Stomach (tissue), 9 donors: ENCODE data around the gene FEV. TPM values are rescaled to one million over a fixed set of nuclear protein-coding genes. Genes with fewer than 3 reads are reported as not detected.

Experiments
- DNase-seq, 2 donors: peaks; one replicate each; pipeline versions ENCODE4 v3.0.0 to v3.0.0-alpha.2; 2013 to 2019
- H3K27ac ChIP-seq, 5 donors: fragments of 200-600 bp in 4 of 5; sonication (generic) in 4 of 5; one replicate each; pipeline ENCODE4 v1.5.1; 2013 to 2019; ENCODE audit warnings: mild to moderate bottlenecking in 1 of 5, moderate library complexity in 1 of 5
- H3K27me3 ChIP-seq, 3 donors: fragments of 200-600 bp; sonication (generic); one replicate each; pipeline ENCODE4 v1.5.1; 2017 to 2019; ENCODE audit warnings: mixed run types in 1 of 3
- H3K36me3 ChIP-seq, 4 donors: fragments of 200-600 bp; sonication (generic); 1 replicate in 3 of 4; 2 replicates in 1 of 4; pipeline ENCODE4 v1.5.1; 2016 to 2019
- H3K4me1 ChIP-seq, 4 donors: fragments of 200-600 bp; sonication (generic); one replicate each; pipeline ENCODE4 v1.5.1; 2016 to 2019
- H3K4me3 ChIP-seq, 4 donors: fragments of 200-600 bp; sonication (generic) in 3 of 4; one replicate each; pipeline ENCODE4 v1.5.1; 2016 to 2019; ENCODE audit warnings: mild to moderate bottlenecking in 1 of 4
- H3K9me3 ChIP-seq, 4 donors: fragments of 200-600 bp; sonication (generic); one replicate each; pipeline ENCODE4 v1.5.1; 2016 to 2019
- EP300 ChIP-seq: sonication (generic); formaldehyde crosslinking; IDR thresholded peaks from one replicate; pipeline ENCODE4 v1.6.1; 2017; ENCODE audit warnings: antibody characterized with exemption
- POLR2A ChIP-seq, 4 donors: fragments of 450-650 bp; IDR thresholded peaks; one replicate each; pipeline ENCODE4 v1.6.1; 2016; ENCODE audit warnings: antibody characterized with exemption in 4 of 4, control low read depth in 2 of 4, mild to moderate bottlenecking in 1 of 4, moderate library complexity in 1 of 4
- POLR2AphosphoS5 ChIP-seq, 3 donors: sonication (generic); formaldehyde crosslinking; IDR thresholded peaks; one replicate each; pipeline ENCODE4 v1.6.1; 2016; ENCODE audit warnings: antibody characterized with exemption in 3 of 3
- WGBS, 5 donors: extraction: QIAGEN DNeasy Blood & Tissue Kit in 3 of 5; methylation state at CpG; one replicate each; pipeline versions ENCODE4 v1.1.5 to v1.1.7; 2013 to 2018; 5-methylcytosine and 5-hydroxymethylcytosine counted together
- intact Hi-C: fragments of 100-400 bp; cut with DNase I; formaldehyde crosslinking; loops from one replicate; pipeline ENCODE4 v1.15.1; 2023; ENCODE audit warnings: low total_unique reads
- polyA plus RNA-seq, 3 donors: library from polyadenylated mRNA; stranded (reverse); fragments of 200-250 nt; gene quantifications; one replicate each; pipeline ENCODE4 v1.2.3, GENCODE V29; 2013
- total RNA-seq, 5 donors: library from RNA; depleted of rRNA; stranded (reverse); fragments of >200 nt; gene quantifications; one replicate each; pipeline versions ENCODE4 v1.1.0 to v1.2.3, GENCODE V29; 2014 to 2016
- TF ChIP-seq, protein P1 (sequence below), 7 experiments: fragments of 450-650 bp in 4 of 7; fragments of 200-600 bp in 3 of 7; sonication (generic) in 3 of 7; IDR thresholded peaks; one replicate each; pipeline ENCODE4 v1.5.1; 2016 to 2019; ENCODE audit warnings: antibody characterized with exemption in 7 of 7, control low read depth in 2 of 7, mild to moderate bottlenecking in 1 of 7
- donor health status: healthy with polysubstance abuse.
- donor health status: Bipolar disorder and iron deficiency.
- donor health status: healthy.

Gene FEV
- total and polyA plus RNA-seq, 8 donors, result 0.28 to 6.4 (median 1.1) TPM; not detected in 4

DNA sequence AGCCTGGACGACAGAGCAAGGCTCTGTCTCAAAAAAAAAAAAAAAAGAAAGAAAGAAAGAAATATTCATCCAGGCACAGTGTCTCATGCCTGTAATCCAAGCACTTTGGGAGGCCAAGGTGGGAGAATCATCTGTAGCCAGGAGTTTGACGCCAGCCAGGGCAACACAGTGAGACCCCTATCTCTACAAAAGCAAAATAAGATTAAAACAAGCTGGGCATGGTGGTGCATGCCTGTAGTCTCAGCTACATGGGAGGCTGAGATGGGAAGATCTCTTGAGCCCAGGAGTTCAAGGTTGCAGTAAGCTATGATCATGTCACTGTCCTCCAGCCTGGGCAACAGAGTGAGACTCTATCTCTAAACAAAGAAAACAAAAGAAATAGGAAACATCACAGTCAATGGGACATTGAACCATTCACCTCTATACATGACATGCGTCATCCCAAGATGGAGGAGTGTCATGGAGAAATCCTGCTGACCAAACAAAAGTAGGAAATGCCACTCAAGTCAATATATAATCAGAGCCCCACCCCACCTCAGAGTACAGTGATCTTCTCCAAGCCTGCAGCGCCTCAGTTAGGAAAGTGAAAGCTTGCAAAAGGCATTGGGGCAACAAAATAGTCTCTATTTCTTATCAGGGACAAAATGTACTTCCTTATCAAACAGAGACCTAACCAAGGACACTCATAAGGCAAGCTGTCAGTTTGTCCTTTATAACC is 9.8 kb downstream of the FEV start:
- H3K4me1 ChIP-seq, result peaks cover 0 to 8% (median 7%) of the 10 kb centered on the region in 4 donors
- H3K27ac ChIP-seq, result no peak overlapping the region
- TF ChIP-seq POLR2AphosphoS5 (IDR thresholded peaks at IDR 0.05) (no peak), POLR2A (IDR thresholded peaks at IDR 0.05) (no peak), EP300 (no peak)
- TF ChIP-seq, protein P1, sequence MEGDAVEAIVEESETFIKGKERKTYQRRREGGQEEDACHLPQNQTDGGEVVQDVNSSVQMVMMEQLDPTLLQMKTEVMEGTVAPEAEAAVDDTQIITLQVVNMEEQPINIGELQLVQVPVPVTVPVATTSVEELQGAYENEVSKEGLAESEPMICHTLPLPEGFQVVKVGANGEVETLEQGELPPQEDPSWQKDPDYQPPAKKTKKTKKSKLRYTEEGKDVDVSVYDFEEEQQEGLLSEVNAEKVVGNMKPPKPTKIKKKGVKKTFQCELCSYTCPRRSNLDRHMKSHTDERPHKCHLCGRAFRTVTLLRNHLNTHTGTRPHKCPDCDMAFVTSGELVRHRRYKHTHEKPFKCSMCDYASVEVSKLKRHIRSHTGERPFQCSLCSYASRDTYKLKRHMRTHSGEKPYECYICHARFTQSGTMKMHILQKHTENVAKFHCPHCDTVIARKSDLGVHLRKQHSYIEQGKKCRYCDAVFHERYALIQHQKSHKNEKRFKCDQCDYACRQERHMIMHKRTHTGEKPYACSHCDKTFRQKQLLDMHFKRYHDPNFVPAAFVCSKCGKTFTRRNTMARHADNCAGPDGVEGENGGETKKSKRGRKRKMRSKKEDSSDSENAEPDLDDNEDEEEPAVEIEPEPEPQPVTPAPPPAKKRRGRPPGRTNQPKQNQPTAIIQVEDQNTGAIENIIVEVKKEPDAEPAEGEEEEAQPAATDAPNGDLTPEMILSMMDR (IDR thresholded peaks at IDR 0.05), result no peak
- intact Hi-C loops, result no loop called here
- H3K27me3 ChIP-seq, result peaks cover 3 to 91% (median 34%) of the 10 kb centered on the region in 3 donors
- H3K36me3 ChIP-seq, result no peaks in the 10 kb centered on the region
- H3K9me3 ChIP-seq, result no peaks in the 10 kb centered on the region
- no peak for DNase-seq
- no peak overlapping the region for H3K4me3 ChIP-seq
- 49 to 65% (median 57%) methylated on average over 4 of the region's 4 CpGs for WGBS, 5 donors

DNA sequence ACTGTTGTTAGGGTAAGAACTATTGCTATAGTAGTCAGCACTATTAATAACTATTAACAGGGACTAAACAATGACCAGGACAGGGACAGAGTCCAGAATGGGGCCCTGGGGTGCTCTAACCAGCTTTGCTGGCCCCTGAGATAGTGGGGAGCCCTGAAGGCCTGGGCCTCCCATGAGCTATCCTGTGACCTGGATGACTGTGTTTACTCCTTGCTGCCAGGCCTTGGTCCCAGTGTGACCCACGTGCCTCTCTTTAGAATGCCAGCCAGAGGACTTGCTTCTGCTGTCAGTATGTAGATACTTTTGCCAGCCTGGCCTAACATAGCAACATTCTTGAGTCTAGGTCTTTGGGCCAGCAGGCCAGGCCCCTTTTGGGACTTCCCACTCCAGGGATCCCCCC is 14.1 kb downstream of the FEV start:
- intact Hi-C loops, result no loop called here
- Histone ChIP-seq H3K27ac (no peak overlapping the region), H3K4me1 (no peaks in the 10 kb centered on the region), H3K4me3 (no peak overlapping the region), H3K9me3 (no peaks in the 10 kb centered on the region), H3K36me3 (no peaks in the 10 kb centered on the region), H3K27me3 (peaks cover 0 to 77% (median 23%) of the 10 kb centered on the region in 3 donors)
- no peak for DNase-seq
- WGBS, 5 donors, result 9 to 25% (median 14%) methylated on average over 1 of the region's 1 CpG
- TF ChIP-seq, protein P1 (IDR thresholded peaks at IDR 0.05), result no peak
- TF ChIP-seq POLR2AphosphoS5 (IDR thresholded peaks at IDR 0.05), result no peak

DNA sequence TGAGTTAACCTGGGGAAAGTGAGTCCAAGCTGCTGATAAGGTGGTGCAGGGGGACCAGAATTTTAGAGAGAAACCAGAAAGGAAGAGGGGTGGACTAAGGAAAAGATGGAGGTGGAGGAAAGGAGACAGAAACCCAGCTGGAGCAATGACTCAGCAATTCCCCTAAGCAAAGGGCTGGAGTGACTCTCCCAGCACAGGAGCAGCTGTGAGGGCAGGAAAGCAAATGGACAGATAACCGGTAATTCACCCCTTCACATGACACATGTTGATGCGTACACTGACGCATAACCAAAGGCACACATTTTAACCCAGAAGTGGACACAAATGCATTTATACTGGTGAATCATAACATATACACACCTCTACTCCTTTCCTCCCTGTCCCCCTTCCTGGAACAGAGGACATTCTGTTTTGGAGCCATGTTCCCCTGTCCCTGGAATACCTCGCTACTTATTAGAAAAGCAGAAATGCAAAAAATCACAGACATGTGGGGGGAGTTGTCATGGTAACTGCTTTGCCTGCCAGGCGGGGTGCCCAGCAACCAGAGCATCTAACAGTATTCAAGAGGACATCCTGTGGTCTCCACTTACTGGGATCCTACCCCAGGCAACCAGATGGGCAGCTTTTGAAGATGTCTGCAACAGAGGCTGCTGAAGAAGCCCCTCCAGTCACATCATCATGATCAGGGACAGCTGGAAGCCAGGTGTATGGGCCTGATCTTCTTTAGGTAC is 20.8 kb downstream of the FEV start:
- H3K9me3 ChIP-seq, result peaks cover 0 to 8% (median 0%) of the 10 kb centered on the region in 4 donors
- peak in 1 of 2 donors; percentile 50 for DNase-seq
- peaks cover 44 to 96% (median 70%) of the 10 kb centered on the region in 3 donors for H3K27me3 ChIP-seq
- peaks cover 16 to 28% (median 27%) of the 10 kb centered on the region in 4 donors for H3K4me1 ChIP-seq
- TF ChIP-seq, protein P1 (IDR thresholded peaks at IDR 0.05), result no peak
- no peak for TF ChIP-seq EP300
- no peak for TF ChIP-seq POLR2AphosphoS5 (IDR thresholded peaks at IDR 0.05)
- TF ChIP-seq POLR2A (IDR thresholded peaks at IDR 0.05), result no peak
- intact Hi-C loops, result no loop called here
- 29 to 51% (median 33%) methylated on average over 5 of the region's 5 CpGs for WGBS, 5 donors
- H3K4me3 ChIP-seq, result no peak overlapping the region
- H3K27ac ChIP-seq, result no peak overlapping the region
- H3K36me3 ChIP-seq, result no peaks in the 10 kb centered on the region

DNA sequence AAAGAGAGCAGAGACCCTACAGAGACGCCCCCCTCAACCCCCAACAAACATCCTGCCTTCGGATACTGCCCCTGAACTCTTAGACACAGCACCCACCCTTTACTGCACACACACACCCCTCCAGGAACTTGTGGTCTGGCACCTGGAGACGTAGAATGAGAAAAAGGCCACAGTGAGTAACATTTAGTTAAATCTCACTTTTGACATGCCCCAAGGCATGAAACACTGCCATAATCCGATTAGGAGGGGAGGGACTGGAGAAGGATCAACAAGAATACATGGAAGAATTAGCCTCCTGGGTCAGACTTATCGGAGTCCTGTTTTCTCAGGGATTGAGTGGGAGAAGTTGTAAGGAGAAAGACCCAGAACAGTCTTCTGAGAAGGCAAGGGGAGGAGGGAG is 21.4 kb downstream of the FEV start:
- Histone ChIP-seq H3K4me3 (no peak overlapping the region), H3K36me3 (no peaks in the 10 kb centered on the region), H3K27me3 (peaks cover 44 to 97% (median 76%) of the 10 kb centered on the region in 3 donors), H3K4me1 (peaks cover 17 to 31% (median 30%) of the 10 kb centered on the region in 4 donors), H3K9me3 (peaks cover 0 to 8% (median 0%) of the 10 kb centered on the region in 4 donors), H3K27ac (no peak overlapping the region)
- TF ChIP-seq EP300, result no peak
- no peak for TF ChIP-seq POLR2A (IDR thresholded peaks at IDR 0.05)
- TF ChIP-seq, protein P1 (IDR thresholded peaks at IDR 0.05), result no peak
- no peak for TF ChIP-seq POLR2AphosphoS5 (IDR thresholded peaks at IDR 0.05)
- intact Hi-C loops, result no loop called here
- DNase-seq, result no peak
- 9 to 16% (median 11%) methylated on average over 4 to 5 of the region's 5 CpGs for WGBS, 5 donors
